ENCODE data around the gene AXIN1.

AXIN1 gene

GRCh38 chr16:266258-267164, 86.0 kb downstream of the AXIN1 start:
- H3K9me3 ChIP-seq (ENCODE audit: control insufficient read depth, low read depth, low read length), result no peaks in the 10 kb centered on the region
- H3K27me3 ChIP-seq (ENCODE audit: control insufficient read depth, insufficient read depth, low read length), result no peaks in the 10 kb centered on the region
- no peaks in the 10 kb centered on the region for H3K4me1 ChIP-seq (ENCODE audit: control insufficient read depth, low read depth, low read length)
- H3K27ac ChIP-seq (ENCODE audit: low read length), result no peak overlapping the region
- no peak overlapping the region for H3K4me3 ChIP-seq (ENCODE audit: low read length)
- no peak overlapping the region for H3K9ac ChIP-seq (ENCODE audit: low read length)
- peaks cover 16% of the 10 kb centered on the region for H3K36me3 ChIP-seq (ENCODE audit: control insufficient read depth, low read depth, low read length)

GRCh38 chr16:265711-266110, 86.8 kb downstream of the AXIN1 start:
- H3K4me3 ChIP-seq (ENCODE audit: low read length), result no peak overlapping the region
- H3K4me1 ChIP-seq (ENCODE audit: control insufficient read depth, low read depth, low read length), result no peaks in the 10 kb centered on the region
- no peaks in the 10 kb centered on the region for H3K27me3 ChIP-seq (ENCODE audit: control insufficient read depth, insufficient read depth, low read length)
- H3K27ac ChIP-seq (ENCODE audit: low read length), result no peak overlapping the region
- H3K36me3 ChIP-seq (ENCODE audit: control insufficient read depth, low read depth, low read length), result peaks cover 17% of the 10 kb centered on the region
- no peaks in the 10 kb centered on the region for H3K9me3 ChIP-seq (ENCODE audit: control insufficient read depth, low read depth, low read length)
- H3K9ac ChIP-seq (ENCODE audit: low read length), result no peak overlapping the region

GRCh38 chr16:265002-265529, 87.5 kb downstream of the AXIN1 start:
- Histone ChIP-seq H3K4me1 (ENCODE audit: control insufficient read depth, low read depth, low read length) (no peaks in the 10 kb centered on the region), H3K9ac (ENCODE audit: low read length) (no peak overlapping the region), H3K36me3 (ENCODE audit: control insufficient read depth, low read depth, low read length) (peaks cover 17% of the 10 kb centered on the region), H3K4me3 (ENCODE audit: low read length) (no peak overlapping the region), H3K27ac (ENCODE audit: low read length) (no peak overlapping the region), H3K27me3 (ENCODE audit: control insufficient read depth, insufficient read depth, low read length) (no peaks in the 10 kb centered on the region), H3K9me3 (ENCODE audit: control insufficient read depth, low read depth, low read length) (no peaks in the 10 kb centered on the region)

- H3K27ac ChIP-seq (ENCODE audit: low read length), result no peak overlapping the region
- no peak overlapping the region for H3K4me3 ChIP-seq (ENCODE audit: low read length)
- H3K36me3 ChIP-seq (ENCODE audit: control insufficient read depth, low read depth, low read length), result peaks cover 17% of the 10 kb centered on the region
- H3K9ac ChIP-seq (ENCODE audit: low read length), result no peak overlapping the region
- no peaks in the 10 kb centered on the region for H3K9me3 ChIP-seq (ENCODE audit: control insufficient read depth, low read depth, low read length)
- H3K4me1 ChIP-seq (ENCODE audit: control insufficient read depth, low read depth, low read length), result no peaks in the 10 kb centered on the region
- no peaks in the 10 kb centered on the region for H3K27me3 ChIP-seq (ENCODE audit: control insufficient read depth, insufficient read depth, low read length)
These were observed 88.0 kb downstream of the AXIN1 start for GRCh38 chr16:264440-264951.

GRCh38 chr16:263944-264343, 88.6 kb downstream of the AXIN1 start:
- Histone ChIP-seq H3K4me1 (ENCODE audit: control insufficient read depth, low read depth, low read length) (no peaks in the 10 kb centered on the region), H3K27me3 (ENCODE audit: control insufficient read depth, insufficient read depth, low read length) (no peaks in the 10 kb centered on the region), H3K27ac (ENCODE audit: low read length) (no peak overlapping the region), H3K9me3 (ENCODE audit: control insufficient read depth, low read depth, low read length) (no peaks in the 10 kb centered on the region), H3K36me3 (ENCODE audit: control insufficient read depth, low read depth, low read length) (peaks cover 17% of the 10 kb centered on the region), H3K4me3 (ENCODE audit: low read length) (no peak overlapping the region), H3K9ac (ENCODE audit: low read length) (no peak overlapping the region)

- H3K36me3 ChIP-seq (ENCODE audit: control insufficient read depth, low read depth, low read length), result peaks cover 17% of the 10 kb centered on the region
- H3K4me1 ChIP-seq (ENCODE audit: control insufficient read depth, low read depth, low read length), result no peaks in the 10 kb centered on the region
- no peak overlapping the region for H3K27ac ChIP-seq (ENCODE audit: low read length)
- no peaks in the 10 kb centered on the region for H3K27me3 ChIP-seq (ENCODE audit: control insufficient read depth, insufficient read depth, low read length)
- H3K4me3 ChIP-seq (ENCODE audit: low read length), result no peak overlapping the region
- H3K9me3 ChIP-seq (ENCODE audit: control insufficient read depth, low read depth, low read length), result no peaks in the 10 kb centered on the region
- H3K9ac ChIP-seq (ENCODE audit: low read length), result no peak overlapping the region
These were observed 89.2 kb downstream of the AXIN1 start for GRCh38 chr16:263182-263774.

DNA sequence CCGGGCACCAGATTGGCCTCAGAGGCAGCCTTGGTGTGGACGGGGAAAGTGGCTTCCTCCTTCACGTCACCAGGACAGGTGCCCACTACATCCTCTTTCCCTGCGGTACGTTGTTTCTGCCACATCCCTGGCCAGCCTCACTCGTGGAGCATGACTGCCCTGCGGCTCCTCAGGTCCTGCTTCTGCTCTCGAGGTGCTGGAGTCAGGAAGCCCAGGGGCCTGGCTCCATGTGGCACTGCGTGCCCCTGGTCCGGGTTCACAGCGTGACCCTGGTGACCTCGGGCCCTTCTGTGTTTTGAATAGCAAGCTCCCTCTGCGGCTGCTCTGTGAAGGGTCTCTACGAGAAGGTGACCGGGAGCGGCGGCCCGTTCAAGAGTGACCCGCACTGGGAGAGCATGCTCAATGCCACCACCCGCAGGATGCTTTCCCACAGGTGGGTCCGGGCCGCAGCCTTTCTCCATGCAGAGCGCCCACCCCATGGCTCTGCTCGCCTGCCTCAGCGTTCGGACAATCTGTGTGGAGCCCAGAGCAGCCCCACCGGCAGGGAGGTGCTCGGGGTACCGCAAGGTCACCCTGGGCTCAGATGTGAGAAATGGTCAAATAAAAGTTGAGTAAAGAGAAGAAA, 90.3 kb downstream of the AXIN1 start:
- H3K9ac ChIP-seq (ENCODE audit: low read length), result no peak overlapping the region
- H3K4me1 ChIP-seq (ENCODE audit: control insufficient read depth, low read depth, low read length), result no peaks in the 10 kb centered on the region
- no peaks in the 10 kb centered on the region for H3K9me3 ChIP-seq (ENCODE audit: control insufficient read depth, low read depth, low read length)
- H3K4me3 ChIP-seq (ENCODE audit: low read length), result no peak overlapping the region
- H3K27me3 ChIP-seq (ENCODE audit: control insufficient read depth, insufficient read depth, low read length), result no peaks in the 10 kb centered on the region
- no peak overlapping the region for H3K27ac ChIP-seq (ENCODE audit: low read length)
- peaks cover 17% of the 10 kb centered on the region for H3K36me3 ChIP-seq (ENCODE audit: control insufficient read depth, low read depth, low read length)

- Histone ChIP-seq H3K9ac (ENCODE audit: low read length) (no peak overlapping the region), H3K36me3 (ENCODE audit: control insufficient read depth, low read depth, low read length) (peaks cover 17% of the 10 kb centered on the region)
These were observed 91.4 kb downstream of the AXIN1 start for GRCh38 chr16:261031-261691.

GRCh38 chr16:260326-260725, 92.2 kb downstream of the AXIN1 start:
- H3K36me3 ChIP-seq (ENCODE audit: control insufficient read depth, low read depth, low read length), result peaks cover 23% of the 10 kb centered on the region
- no peaks in the 10 kb centered on the region for H3K27me3 ChIP-seq (ENCODE audit: control insufficient read depth, insufficient read depth, low read length)

More at GRCh38 chr16:261031-261691, 91.4 kb downstream of the AXIN1 start:
- H3K27me3 ChIP-seq (ENCODE audit: control insufficient read depth, insufficient read depth, low read length), result no peaks in the 10 kb centered on the region
- no peaks in the 10 kb centered on the region for H3K4me1 ChIP-seq (ENCODE audit: control insufficient read depth, low read depth, low read length)
- H3K27ac ChIP-seq (ENCODE audit: low read length), result no peak overlapping the region
- H3K4me3 ChIP-seq (ENCODE audit: low read length), result no peak overlapping the region
- no peaks in the 10 kb centered on the region for H3K9me3 ChIP-seq (ENCODE audit: control insufficient read depth, low read depth, low read length)

DNA sequence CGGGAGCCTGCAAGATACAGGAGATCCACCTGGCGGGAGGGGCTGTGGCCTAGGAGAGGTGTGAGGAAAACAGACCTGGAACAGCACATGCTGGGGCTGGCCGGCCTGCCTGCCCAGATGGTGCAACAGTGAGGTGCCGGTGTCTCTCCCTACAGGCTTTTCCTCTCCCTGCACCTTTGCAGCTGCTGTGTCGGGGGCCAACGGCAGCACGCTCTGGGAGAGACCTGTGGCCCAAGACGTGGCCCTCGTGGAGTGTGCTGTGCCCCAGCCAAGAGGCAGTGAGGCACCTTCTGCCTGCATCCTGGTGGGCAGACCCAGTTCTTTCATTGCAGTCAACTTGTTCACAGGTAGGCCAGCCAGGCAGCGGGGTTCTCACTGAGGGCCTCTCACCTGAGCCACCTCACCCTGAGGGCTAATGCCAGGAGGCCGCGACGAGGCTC, 92.7 kb downstream of the AXIN1 start:
- no peaks in the 10 kb centered on the region for H3K9me3 ChIP-seq (ENCODE audit: control insufficient read depth, low read depth, low read length)
- no peak overlapping the region for H3K27ac ChIP-seq (ENCODE audit: low read length)
- H3K4me3 ChIP-seq (ENCODE audit: low read length), result no peak overlapping the region
- H3K36me3 ChIP-seq (ENCODE audit: control insufficient read depth, low read depth, low read length), result peaks cover 27% of the 10 kb centered on the region
- no peak overlapping the region for H3K9ac ChIP-seq (ENCODE audit: low read length)
- no peaks in the 10 kb centered on the region for H3K4me1 ChIP-seq (ENCODE audit: control insufficient read depth, low read depth, low read length)
- H3K27me3 ChIP-seq (ENCODE audit: control insufficient read depth, insufficient read depth, low read length), result no peaks in the 10 kb centered on the region

More at GRCh38 chr16:260326-260725, 92.2 kb downstream of the AXIN1 start:
- Histone ChIP-seq H3K9ac (ENCODE audit: low read length) (no peak overlapping the region), H3K9me3 (ENCODE audit: control insufficient read depth, low read depth, low read length) (no peaks in the 10 kb centered on the region), H3K4me1 (ENCODE audit: control insufficient read depth, low read depth, low read length) (no peaks in the 10 kb centered on the region), H3K27ac (ENCODE audit: low read length) (no peak overlapping the region), H3K4me3 (ENCODE audit: low read length) (no peak overlapping the region)

- H3K36me3 ChIP-seq (ENCODE audit: control insufficient read depth, low read depth, low read length), result peaks cover 31% of the 10 kb centered on the region
These were observed 93.3 kb downstream of the AXIN1 start for GRCh38 chr16:259226-259625.

More at GRCh38 chr16:259226-259625, 93.3 kb downstream of the AXIN1 start:
- H3K9me3 ChIP-seq (ENCODE audit: control insufficient read depth, low read depth, low read length), result no peaks in the 10 kb centered on the region
- H3K4me3 ChIP-seq (ENCODE audit: low read length), result no peak overlapping the region
- H3K4me1 ChIP-seq (ENCODE audit: control insufficient read depth, low read depth, low read length), result no peaks in the 10 kb centered on the region
- H3K27ac ChIP-seq (ENCODE audit: low read length), result no peak overlapping the region
- H3K27me3 ChIP-seq (ENCODE audit: control insufficient read depth, insufficient read depth, low read length), result no peaks in the 10 kb centered on the region
- H3K9ac ChIP-seq (ENCODE audit: low read length), result no peak overlapping the region
